PC-3 (cell line): Measurements from ENCODE around the gene DCBLD1.

Experiments
- CTCF ChIP-seq: fragments of 300-600 bp; sonication (generic); conservative IDR thresholded peaks from 2 replicates; pipeline ENCODE4 v1.5.1; 2017; ENCODE audit warnings: antibody characterized with exemption, low read depth, mild to moderate bottlenecking, low read length
- EZH2 ChIP-seq: fragments of 300-600 bp; sonication (generic); IDR thresholded peaks from one replicate; pipeline ENCODE4 v1.6.1; 2017; ENCODE audit warnings: antibody characterized with exemption, mild to moderate bottlenecking, low read length; ENCODE audit not compliant: unreplicated experiment
- EZH2phosphoT487 ChIP-seq: fragments of 300-600 bp; sonication (generic); IDR thresholded peaks from 2 replicates; pipeline ENCODE4 v1.6.1; 2018; ENCODE audit warnings: mild to moderate bottlenecking, antibody characterized with exemption, low read length, borderline replicate concordance

- TF ChIP-seq CTCF (no peak), EZH2 (no peak), EZH2phosphoT487 (no peak)
Measured at GRCh38 chr6:117512056-117512828, 29.8 kb downstream of the DCBLD1 start.
